Nephron (organoid): ENCODE results near the gene PKP3.

Experiments
- H3K27ac Mint-ChIP-seq, 3 experiments: 2 replicates each; pipeline ENCODE4 v1.8.0; 2020; ENCODE audit warnings: mixed read lengths in 3 of 3, mild to moderate bottlenecking in 2 of 3, moderate library complexity in 1 of 3
- H3K27me3 Mint-ChIP-seq: 2 replicates; pipeline ENCODE4 v1.8.0; 2021; ENCODE audit warnings: low read depth, mild to moderate bottlenecking, moderate library complexity, mixed read lengths
- H3K36me3 Mint-ChIP-seq: 2 replicates; pipeline ENCODE4 v1.8.0; 2020; ENCODE audit warnings: low read depth, mixed read lengths
- H3K4me1 Mint-ChIP-seq: 2 replicates; pipeline ENCODE4 v1.8.0; 2020; ENCODE audit warnings: mixed read lengths
- H3K4me3 Mint-ChIP-seq, 3 experiments: 2 replicates each; pipeline ENCODE4 v1.8.0; 2020; ENCODE audit warnings: mild to moderate bottlenecking in 3 of 3, mixed read lengths in 3 of 3, moderate library complexity in 2 of 3
- H3K9me3 Mint-ChIP-seq: 2 replicates; pipeline ENCODE4 v1.8.0; 2020; ENCODE audit warnings: mixed read lengths
- CTCF ChIP-seq, 3 experiments: fragments of 200-600 bp; sonication (generic); IDR thresholded peaks; one replicate each; pipeline ENCODE4 v1.5.0; 2021; ENCODE audit warnings: antibody characterized with exemption in 3 of 3; ENCODE audit not compliant: unreplicated experiment in 3 of 3

The PKP3 gene

GRCh38 chr11:381501-382072 is 12.4 kb upstream of the PKP3 start:
- TF ChIP-seq CTCF (IDR thresholded peaks at IDR 0.05; ENCODE audit: unreplicated experiment in 3 of 3), result no peak
- peaks cover 36% of the 10 kb centered on the region for H3K36me3 Mint-ChIP-seq
- no peaks in the 10 kb centered on the region for H3K4me1 Mint-ChIP-seq
- peaks cover 9% of the 10 kb centered on the region for H3K27me3 Mint-ChIP-seq
- H3K27ac Mint-ChIP-seq, result no peak overlapping the region
- H3K4me3 Mint-ChIP-seq, result no peak overlapping the region
- H3K9me3 Mint-ChIP-seq, result no peaks in the 10 kb centered on the region

GRCh38 chr11:382081-382629 is 11.9 kb upstream of the PKP3 start:
- H3K4me1 Mint-ChIP-seq, result peaks cover 3% of the 10 kb centered on the region
- H3K27me3 Mint-ChIP-seq, result peaks cover 9% of the 10 kb centered on the region
- no peak for TF ChIP-seq CTCF (IDR thresholded peaks at IDR 0.05; ENCODE audit: unreplicated experiment in 3 of 3)
- H3K36me3 Mint-ChIP-seq, result peaks cover 36% of the 10 kb centered on the region
- H3K9me3 Mint-ChIP-seq, result peaks cover 1% of the 10 kb centered on the region
- no peak overlapping the region for H3K27ac Mint-ChIP-seq
- H3K4me3 Mint-ChIP-seq, result no peak overlapping the region

GRCh38 chr11:383431-383830 is 10.6 kb upstream of the PKP3 start:
- TF ChIP-seq CTCF (IDR thresholded peaks at IDR 0.05; ENCODE audit: unreplicated experiment in 3 of 3), result no peak
- peaks cover 2% of the 10 kb centered on the region for H3K9me3 Mint-ChIP-seq
- H3K4me3 Mint-ChIP-seq, result no peak overlapping the region
- no peak overlapping the region for H3K27ac Mint-ChIP-seq
- H3K4me1 Mint-ChIP-seq, result peaks cover 14% of the 10 kb centered on the region
- H3K27me3 Mint-ChIP-seq, result peaks cover 9% of the 10 kb centered on the region
- peaks cover 24% of the 10 kb centered on the region for H3K36me3 Mint-ChIP-seq

- no peak for TF ChIP-seq CTCF (IDR thresholded peaks at IDR 0.05; ENCODE audit: unreplicated experiment in 3 of 3)
- no peak overlapping the region for H3K4me3 Mint-ChIP-seq
- peaks cover 17% of the 10 kb centered on the region for H3K36me3 Mint-ChIP-seq
Measured at GRCh38 chr11:384511-384910, 9.5 kb upstream of the PKP3 start.

GRCh38 chr11:385594-386351 is 8.2 kb upstream of the PKP3 start:
- peaks cover 13% of the 10 kb centered on the region for H3K36me3 Mint-ChIP-seq
- H3K4me1 Mint-ChIP-seq, result peaks cover 22% of the 10 kb centered on the region
- TF ChIP-seq CTCF (IDR thresholded peaks at IDR 0.05; ENCODE audit: unreplicated experiment in 3 of 3), result no peak
- H3K27me3 Mint-ChIP-seq, result peaks cover 13% of the 10 kb centered on the region
- no peak overlapping the region for H3K4me3 Mint-ChIP-seq
- H3K27ac Mint-ChIP-seq, result no peak overlapping the region
- peaks cover 2% of the 10 kb centered on the region for H3K9me3 Mint-ChIP-seq

More at GRCh38 chr11:384511-384910, 9.5 kb upstream of the PKP3 start:
- Mint-ChIP-seq H3K4me1 (peaks cover 22% of the 10 kb centered on the region), H3K27me3 (peaks cover 13% of the 10 kb centered on the region), H3K27ac (no peak overlapping the region), H3K9me3 (peaks cover 2% of the 10 kb centered on the region)
